ENCODE data around the gene FASLG.

FASLG gene

GRCh38 chr1:172647110-172647564, 11.8 kb upstream of the FASLG start:
- DNase-seq (ENCODE audit: low read depth), result no peak

- no peak for DNase-seq (ENCODE audit: low read depth)
Observed at GRCh38 chr1:172647987-172648386, 10.9 kb upstream of the FASLG start.

- DNase-seq (ENCODE audit: low read depth), result no peak
Observed at GRCh38 chr1:172650474-172651193, 8.3 kb upstream of the FASLG start.

- no peak for DNase-seq (ENCODE audit: low read depth)
Observed at GRCh38 chr1:172653015-172653709, 5.7 kb upstream of the FASLG start.

GRCh38 chr1:172654535-172654934, 4.4 kb upstream of the FASLG start:
- DNase-seq (ENCODE audit: low read depth), result no peak

GRCh38 chr1:172656576-172656975, 2.3 kb upstream of the FASLG start:
- no peak for DNase-seq (ENCODE audit: low read depth)

GRCh38 chr1:172657586-172657985, 1.3 kb upstream of the FASLG start:
- no peak for DNase-seq (ENCODE audit: low read depth)

GRCh38 chr1:172661107-172661506, 2.2 kb downstream of the FASLG start:
- no peak for DNase-seq (ENCODE audit: low read depth)

- DNase-seq (ENCODE audit: low read depth), result peak; percentile 72
Observed at GRCh38 chr1:172662464-172663109, 3.7 kb downstream of the FASLG start.

- no peak for DNase-seq (ENCODE audit: low read depth)
Observed at GRCh38 chr1:172663732-172664131, 4.8 kb downstream of the FASLG start.

GRCh38 chr1:172668097-172668496, 9.2 kb downstream of the FASLG start:
- no peak for DNase-seq (ENCODE audit: low read depth)

GRCh38 chr1:172669011-172669410, 10.1 kb downstream of the FASLG start:
- no peak for DNase-seq (ENCODE audit: low read depth)

GRCh38 chr1:172670316-172670715, 11.4 kb downstream of the FASLG start:
- DNase-seq (ENCODE audit: low read depth), result no peak

- no peak for DNase-seq (ENCODE audit: low read depth)
Observed at GRCh38 chr1:172670791-172671190, 11.9 kb downstream of the FASLG start.

- no peak for DNase-seq (ENCODE audit: low read depth)
Observed at GRCh38 chr1:172671591-172671990, 12.7 kb downstream of the FASLG start.

GRCh38 chr1:172672720-172673119, 13.8 kb downstream of the FASLG start:
- no peak for DNase-seq (ENCODE audit: low read depth)

- no peak for DNase-seq (ENCODE audit: low read depth)
Observed at GRCh38 chr1:172673761-172674160, 14.9 kb downstream of the FASLG start.

GRCh38 chr1:172674831-172675613, 16.1 kb downstream of the FASLG start:
- DNase-seq (ENCODE audit: low read depth), result no peak

GRCh38 chr1:172679000-172679772, 20.3 kb downstream of the FASLG start:
- DNase-seq (ENCODE audit: low read depth), result no peak

GRCh38 chr1:172680244-172680643, 21.3 kb downstream of the FASLG start:
- no peak for DNase-seq (ENCODE audit: low read depth)

- DNase-seq (ENCODE audit: low read depth), result no peak
Observed at GRCh38 chr1:172680733-172681275, 21.9 kb downstream of the FASLG start.
